ENCODE measurements around the gene CDR2.

DNA sequence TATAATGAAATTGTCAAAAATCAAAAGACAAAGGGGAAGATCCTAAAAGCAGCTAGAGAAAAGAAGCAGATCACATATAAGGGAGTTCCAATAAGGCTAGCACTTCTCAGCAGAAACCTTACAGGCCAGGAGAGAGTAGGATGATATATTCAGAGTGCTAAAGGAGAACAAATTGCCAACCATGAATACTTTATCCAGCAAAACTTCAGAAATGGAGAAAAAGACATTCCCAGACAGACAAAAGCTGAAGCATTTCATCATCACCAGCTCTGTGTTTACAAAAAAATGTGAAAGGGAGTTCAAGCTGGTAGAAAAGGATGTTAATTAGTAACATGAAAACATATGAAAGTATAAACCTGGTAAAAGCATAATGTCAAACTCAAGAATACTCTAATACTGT is 37.4 kb downstream of the CDR2 start:
- TF ChIP-seq, protein P1, sequence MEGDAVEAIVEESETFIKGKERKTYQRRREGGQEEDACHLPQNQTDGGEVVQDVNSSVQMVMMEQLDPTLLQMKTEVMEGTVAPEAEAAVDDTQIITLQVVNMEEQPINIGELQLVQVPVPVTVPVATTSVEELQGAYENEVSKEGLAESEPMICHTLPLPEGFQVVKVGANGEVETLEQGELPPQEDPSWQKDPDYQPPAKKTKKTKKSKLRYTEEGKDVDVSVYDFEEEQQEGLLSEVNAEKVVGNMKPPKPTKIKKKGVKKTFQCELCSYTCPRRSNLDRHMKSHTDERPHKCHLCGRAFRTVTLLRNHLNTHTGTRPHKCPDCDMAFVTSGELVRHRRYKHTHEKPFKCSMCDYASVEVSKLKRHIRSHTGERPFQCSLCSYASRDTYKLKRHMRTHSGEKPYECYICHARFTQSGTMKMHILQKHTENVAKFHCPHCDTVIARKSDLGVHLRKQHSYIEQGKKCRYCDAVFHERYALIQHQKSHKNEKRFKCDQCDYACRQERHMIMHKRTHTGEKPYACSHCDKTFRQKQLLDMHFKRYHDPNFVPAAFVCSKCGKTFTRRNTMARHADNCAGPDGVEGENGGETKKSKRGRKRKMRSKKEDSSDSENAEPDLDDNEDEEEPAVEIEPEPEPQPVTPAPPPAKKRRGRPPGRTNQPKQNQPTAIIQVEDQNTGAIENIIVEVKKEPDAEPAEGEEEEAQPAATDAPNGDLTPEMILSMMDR (IDR thresholded peaks at IDR 0.05): no peak
- no peak for TF ChIP-seq EP300 (IDR thresholded peaks at IDR 0.05)
- TF ChIP-seq POLR2A (IDR thresholded peaks at IDR 0.05): no peak

Measured in ovary (tissue), 3 donors.